GM21825 (cell line): Measurements from ENCODE around the gene SLC25A26.

Experiments
- ATAC-seq: cut with Tn5 transposase; IDR thresholded peaks from one replicate; pipeline ENCODE4 v1.9.1; 2021; ENCODE audit warnings: mild to moderate bottlenecking, moderate library complexity; ENCODE audit not compliant: unreplicated experiment

SLC25A26 gene

DNA sequence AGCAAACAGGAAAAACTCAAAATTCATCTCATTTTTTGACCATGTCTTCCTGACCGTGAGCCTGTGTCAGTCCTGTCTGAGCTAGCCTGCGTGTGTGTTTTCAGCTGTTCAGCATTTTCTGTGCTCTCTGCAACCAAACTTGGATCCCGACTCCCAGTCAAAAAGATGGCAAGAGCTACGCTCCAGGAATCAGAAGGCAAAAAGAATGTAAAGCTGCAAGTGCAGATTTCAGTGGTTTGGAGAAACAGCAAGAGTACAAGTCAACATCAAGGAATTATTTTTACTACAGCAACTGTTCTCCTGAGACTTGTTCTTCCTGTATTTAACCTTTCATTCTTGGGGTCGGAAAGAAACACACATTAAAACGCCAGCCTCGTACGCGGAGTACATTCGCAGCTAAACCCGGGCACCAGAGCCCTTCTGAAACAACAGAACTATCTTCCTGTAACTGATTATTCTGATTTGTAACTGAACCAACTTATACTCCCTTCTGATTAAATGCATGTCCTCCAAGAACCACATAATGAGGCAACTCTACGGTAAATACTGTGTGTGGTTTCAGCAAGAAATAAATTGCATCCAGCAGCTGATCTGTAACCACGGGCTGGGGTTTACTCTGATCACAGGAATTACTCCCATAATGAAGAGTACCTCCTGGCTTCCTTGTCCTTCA is 172.7 kb downstream of the SLC25A26 start:
- ATAC-seq = peak; percentile 25

DNA sequence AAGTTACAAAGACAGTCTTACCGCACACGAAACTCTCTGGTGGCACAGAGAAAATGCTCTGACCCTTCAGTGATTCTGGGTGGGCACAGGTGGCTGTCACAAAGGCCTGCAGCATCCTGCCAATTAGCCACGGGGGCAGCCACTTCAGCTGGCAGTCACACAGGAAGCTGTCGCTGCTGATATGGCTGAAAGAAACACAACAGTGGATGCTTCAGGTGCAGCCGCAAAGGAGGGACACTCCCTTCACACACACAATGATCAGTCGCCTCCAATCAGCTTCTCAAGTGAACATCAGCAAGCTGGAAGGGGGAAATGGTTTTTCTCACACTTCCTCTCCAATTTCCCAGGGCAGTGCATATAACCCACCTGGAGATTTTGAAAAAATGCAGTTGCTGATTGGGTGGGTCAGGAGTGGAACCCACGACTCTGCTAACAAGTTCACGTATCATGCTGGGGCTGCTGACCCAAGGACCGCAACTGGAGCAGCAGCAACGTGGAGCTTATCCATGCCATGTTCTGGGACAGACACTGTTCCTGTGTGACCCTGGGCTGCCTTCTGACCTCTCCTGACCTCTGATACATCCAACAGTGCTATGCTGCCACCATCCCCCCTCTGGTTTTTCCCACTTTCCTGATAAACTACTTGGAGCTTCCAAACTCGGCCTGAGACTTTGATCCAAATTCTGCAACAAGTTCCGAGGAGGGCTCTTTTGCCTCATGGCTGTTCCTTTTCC is 173.4 kb downstream of the SLC25A26 start:
- ATAC-seq = peak; percentile 91

DNA sequence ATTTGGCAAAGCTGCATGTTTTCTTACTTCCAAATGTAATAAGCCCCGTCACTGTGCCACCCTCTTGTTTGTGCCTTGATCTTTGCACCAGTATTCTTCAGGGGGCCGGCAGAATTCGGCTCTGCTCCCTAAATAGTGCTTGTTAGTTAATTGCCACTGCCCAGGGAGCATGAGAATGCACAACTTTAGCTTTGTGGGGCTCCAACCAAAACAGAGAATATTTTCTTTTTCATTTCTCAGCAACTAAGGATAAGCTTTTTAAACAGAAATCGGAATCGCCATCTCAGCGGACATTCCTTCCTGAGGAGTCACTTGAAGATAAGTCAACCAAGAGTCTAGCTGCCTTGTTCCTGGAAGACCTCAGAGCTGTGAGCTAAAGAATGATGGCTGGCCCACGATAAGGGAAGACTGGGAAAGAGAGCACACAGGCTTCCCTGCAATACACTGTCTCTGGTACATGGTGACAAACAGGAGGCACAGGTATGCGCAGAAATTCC is 174.0 kb downstream of the SLC25A26 start:
- no peak for ATAC-seq

DNA sequence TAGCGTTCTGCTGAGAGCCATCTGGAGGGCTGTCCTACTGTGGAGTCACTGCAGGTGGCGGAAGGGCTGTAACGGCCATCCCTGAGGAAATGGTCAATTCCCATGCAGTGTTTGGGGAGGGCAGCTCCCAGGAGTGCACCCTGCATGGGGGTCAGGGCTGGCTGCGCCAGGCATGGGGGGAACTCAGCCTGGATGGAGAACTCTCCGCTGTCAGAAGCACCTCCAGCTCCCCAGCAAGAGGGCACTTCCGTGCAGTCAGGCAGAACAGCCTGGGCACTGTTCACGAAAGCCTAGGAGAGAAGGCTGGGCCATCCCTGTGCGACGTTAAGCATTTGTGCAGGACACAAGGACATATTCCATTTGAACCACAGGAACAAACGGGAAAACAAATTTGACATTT is 174.8 kb downstream of the SLC25A26 start:
- ATAC-seq = no peak

DNA sequence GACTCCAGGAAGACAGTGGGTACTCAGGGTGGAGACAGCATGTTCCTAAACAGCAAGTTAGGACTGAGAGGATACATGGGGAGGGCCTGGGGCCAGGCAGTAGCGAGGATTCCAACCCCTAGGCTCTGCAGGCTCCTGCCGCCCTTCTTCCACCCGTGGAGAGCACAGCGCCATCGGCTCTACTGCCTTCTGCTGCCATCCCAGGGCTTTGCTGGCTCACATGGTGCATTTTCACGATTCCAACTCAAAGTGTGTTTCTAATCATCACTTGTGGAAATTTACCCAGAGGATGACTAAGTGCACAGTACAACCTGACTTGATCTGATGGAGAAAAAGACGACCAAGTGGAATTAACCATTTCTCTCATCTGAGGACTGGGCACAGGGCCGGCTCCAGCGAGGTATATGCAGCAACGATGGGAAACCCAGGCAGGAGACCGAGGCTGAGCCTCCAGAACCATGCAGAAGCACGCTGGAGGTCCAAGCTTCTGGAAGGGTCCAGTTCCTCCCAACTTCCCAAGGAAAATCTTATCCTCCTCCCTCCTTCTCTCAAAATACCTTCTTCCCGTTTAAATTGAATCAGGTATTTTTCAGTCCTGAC is 175.5 kb downstream of the SLC25A26 start:
- no peak for ATAC-seq

DNA sequence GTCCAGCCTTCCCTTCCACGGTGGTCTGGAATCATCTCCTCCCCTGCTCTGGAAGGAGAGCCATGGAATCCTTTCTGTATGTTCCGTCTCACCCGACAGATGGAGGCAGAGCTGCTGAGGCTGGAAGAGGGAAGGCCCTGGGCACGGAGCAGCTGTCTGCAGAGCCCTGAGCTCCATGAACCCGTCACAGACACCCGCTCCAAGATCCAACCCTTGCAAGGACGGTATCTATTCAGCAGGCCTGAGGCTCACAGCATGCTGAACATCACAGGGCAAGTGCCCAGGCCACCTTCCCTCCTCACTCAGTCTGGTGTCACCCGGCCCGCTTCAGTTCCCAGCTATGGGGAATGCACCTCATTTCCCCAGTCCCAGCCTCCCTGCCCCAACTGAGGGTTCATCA is 176.1 kb downstream of the SLC25A26 start:
- no peak for ATAC-seq

DNA sequence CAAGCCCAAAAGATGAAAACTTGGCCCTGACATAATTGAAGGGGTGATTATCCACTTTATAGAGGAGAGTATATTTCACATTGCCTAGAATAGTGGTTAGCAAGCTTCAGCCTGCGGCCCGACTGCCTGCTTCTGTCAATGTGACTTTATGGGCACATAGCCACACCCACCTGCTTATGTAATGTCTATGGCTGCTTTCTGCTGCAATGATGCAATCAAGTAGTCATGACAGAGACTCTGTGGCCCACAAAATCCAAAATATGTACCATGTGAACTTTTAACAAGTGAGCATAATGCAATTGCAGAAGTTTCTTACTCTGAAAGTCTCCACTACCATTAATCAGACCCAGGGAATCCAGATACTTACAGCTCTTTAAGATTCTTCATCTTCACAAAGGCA is 176.9 kb downstream of the SLC25A26 start:
- no peak for ATAC-seq

DNA sequence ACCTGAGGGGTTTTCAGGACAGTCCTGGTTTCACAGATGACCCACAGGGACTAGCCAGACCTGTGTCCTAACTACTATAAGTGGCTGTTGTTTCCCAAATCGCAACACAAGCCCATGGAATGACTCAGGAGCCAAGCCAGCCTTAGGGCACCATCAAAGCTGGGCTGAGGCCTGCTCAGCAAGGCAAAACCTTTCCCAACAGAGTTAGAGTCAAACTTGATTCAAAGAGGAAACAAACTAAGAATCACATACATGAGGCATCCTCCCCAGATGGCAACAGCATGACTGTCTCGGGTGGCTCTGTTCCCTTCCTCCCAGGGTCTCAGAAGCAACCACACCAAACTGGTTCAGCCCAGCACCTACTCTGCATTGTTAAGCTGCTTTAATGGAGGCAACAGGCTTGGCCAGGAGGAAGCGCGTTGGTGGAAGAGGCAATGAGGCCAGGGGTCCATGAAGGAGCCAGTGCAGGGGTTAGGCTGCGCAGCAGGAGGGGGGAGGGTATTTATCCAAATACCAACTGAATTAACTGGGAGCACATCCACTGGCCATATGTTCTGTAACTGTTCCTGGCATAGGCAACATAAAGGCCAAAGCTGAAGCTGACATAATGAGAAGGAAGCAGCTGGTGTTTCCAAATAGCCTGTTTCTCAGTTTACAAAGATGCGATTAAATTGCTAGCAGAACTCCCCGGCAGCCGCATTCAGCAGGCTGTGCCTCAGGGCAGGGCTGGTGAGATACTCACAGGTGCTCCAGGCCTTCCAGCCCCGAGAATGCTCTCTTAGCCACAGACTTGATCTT is 177.6 kb downstream of the SLC25A26 start:
- ATAC-seq = no peak

DNA sequence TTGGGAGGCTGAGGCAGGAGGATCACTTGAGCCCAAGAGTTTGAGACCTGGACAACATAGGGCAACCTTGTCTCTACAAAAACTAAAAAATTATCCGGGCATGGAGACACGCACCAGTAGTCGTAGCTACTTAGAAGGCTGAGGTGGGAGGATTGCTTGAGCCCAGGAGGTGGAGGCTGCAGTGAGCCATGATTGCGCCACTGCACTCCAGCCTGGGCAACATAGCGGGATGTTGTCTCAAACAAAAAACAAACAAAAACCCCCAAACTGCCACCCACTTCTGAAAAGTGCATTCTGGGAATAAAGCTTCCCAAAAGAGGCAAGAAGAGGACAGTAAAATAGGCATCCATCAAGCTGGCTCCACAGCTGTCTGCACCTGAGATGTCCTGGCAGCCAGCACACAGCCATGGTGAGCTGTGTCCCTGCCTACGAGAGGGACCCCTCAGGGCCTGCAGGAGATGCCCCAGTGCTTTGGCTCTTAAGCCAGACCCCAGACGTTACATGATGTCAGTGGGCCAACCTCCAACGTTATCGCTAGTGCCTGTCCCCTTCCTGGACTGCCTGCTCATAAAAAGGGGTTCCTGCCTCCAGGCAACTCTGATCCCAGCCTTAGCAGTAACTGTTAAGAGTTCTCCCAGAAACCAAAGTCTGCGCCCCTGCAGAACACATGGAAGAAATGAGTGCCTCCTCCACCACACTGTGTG is 178.9 kb downstream of the SLC25A26 start:
- no peak for ATAC-seq

DNA sequence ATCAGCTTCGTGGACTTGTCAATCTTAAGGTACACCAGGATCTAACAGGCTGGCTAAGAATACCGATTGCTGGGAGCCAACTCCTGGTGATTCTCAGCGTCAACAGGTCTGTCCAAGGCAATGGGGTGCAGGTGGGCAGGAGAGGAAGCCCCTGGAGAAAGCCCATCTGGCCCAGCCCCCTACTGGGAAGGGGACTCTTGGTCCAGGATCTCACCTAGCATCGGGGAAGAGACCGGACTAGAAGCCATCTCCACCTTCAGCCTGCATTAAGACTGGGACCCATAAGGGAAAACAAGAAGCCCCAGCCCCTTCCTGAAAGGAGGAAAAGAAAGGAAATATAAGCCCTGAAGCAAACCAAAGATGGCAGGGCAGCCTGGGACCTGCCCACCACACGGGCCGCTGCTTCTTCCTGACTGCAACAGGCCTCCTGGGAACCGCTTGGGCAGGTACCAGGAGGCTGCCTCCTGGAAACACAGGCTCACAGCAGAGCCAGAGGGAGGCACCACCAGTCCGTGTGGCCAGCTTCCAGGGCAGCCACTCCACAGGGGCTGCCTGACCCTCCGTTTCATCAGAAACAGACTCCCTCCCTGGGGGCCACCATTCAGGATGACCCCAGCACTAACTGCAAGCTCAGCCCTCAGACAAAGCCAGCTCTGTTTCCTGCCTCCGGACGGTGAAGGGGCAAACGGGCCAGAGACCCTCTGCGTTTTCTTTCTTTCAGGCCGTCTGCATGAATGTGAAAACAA is 179.8 kb downstream of the SLC25A26 start:
- ATAC-seq = no peak

DNA sequence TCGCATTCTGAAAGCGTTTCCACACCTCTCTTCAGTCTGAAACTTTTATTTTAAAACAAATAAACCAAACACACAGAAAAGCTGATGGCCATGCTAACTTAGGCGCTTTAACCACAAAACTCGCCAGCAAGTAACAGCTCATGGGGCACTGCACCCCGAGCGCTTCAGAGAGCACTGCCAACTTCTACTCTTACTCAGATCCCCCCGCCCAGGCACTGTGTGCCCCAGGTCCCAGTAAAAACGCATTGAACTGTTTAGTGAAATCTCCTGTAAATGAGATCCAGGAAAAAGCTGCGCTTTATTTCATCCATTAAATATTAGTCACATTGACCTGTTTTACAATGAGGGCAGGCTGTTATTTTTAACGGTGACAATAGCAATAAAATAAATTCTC is 180.4 kb downstream of the SLC25A26 start:
- ATAC-seq = no peak

DNA sequence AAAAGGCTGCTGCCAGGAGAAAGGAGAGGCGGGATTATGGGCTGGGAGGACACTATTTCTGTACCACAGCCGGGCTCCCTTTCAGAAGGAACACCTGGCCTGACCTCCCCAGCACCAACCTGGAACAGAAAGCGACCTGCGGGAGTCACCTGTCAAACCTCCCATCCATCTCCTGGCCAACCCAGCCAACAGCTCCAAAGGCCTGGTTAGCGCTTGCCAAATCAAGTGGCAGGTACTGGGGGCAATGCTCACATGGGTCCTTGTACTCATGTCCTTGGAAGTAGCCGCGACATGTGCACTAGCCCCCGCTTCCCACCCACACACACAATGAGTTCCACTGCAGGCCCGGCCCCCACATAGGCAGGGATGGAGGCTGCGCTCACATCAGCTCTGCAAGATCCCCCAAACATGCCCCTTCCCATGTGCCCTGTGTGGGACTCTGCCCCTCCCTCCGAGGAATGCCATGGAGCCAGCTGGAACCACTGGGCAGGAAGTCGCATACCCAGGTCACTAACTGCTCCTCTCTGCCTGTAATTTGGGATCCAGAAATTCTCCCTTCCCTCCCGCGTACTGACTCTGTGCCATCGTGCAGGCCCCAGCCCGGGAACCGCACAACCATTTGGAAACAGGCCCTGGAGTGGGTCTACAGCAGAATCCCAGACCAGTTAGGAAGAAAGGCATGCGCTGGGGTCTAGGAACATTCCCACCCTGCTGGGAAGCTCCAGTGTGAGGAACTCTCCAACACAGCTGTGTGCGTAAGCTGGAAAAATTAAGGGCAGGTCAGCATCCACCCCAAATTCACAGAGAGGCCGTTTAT is 181.1 kb downstream of the SLC25A26 start:
- no peak for ATAC-seq

DNA sequence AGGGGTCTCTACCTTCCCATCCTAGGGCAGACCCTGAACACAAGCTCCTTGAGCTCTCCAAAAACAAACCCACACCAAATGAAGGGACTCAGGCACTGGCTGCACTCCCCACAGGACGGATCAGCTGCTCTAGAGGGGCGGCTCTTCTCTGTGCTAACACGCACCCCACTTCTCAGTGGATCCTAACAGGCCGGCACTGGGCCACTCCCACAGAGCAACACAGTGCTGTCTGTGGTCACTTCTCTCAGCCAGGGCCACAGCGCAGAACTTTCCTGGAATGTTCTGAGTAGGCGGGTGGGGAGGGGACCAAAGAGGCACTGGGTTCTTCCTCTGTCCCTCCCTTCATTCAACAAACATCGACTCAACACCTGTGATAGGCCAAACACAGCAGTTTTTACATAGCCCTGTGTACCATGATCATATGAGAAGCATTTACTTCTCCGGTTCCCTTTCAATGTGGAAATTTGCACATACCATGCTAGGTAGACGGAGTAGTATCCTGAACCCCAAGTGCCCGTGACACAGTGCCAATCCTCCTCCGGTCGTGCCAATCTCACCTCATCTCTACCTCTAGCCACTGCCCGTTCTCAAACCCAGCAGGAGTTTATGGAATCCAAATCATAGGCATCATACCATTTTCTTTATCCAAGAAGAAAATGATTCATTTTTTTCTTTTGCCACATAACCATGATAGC is 181.9 kb downstream of the SLC25A26 start:
- ATAC-seq = no peak

DNA sequence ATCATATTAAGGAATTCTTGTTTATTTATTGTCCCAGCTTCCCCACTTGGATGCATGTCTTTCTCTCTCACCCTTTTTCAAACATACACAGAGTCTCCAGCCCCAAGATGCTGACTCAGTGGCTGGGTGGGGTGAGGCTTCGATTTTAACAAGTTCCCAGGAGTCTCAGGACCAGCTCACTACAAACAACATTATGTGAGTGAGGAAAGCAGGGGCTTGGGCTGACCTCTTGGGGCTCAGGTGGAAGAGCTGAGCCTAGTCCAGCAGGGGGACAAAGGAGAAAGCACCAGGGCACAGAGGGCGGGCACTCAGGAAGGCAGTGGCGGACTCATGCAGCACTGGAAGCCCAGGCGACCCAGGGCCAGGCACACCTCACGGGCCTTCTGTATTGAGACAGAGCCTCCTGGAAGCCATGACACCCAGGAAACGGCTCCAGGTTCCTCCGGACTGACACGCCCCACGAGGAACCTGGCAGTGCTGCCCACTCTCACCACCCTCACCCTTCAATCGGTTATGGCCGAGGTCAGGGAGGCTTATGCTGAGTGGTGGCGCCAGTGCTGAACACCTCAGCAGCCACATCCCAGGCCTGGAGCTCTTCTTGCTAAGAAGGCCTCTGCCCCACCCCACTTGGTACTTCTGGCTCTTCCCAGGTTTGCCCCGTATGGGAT is 182.7 kb downstream of the SLC25A26 start:
- ATAC-seq = no peak

DNA sequence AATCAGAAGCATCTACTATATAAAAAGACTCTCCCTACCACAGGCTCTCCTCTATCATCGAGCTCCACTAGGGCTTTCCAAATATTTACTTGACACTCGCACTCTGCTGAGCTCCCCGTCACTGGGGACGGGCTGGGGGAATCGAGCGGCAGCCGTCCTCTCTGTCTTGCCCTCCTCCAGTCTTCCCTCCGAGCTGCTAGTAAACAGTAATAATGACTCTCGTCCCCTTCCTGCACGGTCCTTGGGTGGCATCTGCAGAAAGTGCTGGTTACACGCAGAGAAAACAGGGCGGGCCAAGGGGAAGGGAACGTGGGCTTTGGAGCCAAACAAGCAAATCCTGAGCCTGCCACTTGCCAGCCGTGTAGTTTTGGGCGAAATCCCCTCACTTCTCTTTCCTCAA is 183.4 kb downstream of the SLC25A26 start:
- ATAC-seq = no peak

DNA sequence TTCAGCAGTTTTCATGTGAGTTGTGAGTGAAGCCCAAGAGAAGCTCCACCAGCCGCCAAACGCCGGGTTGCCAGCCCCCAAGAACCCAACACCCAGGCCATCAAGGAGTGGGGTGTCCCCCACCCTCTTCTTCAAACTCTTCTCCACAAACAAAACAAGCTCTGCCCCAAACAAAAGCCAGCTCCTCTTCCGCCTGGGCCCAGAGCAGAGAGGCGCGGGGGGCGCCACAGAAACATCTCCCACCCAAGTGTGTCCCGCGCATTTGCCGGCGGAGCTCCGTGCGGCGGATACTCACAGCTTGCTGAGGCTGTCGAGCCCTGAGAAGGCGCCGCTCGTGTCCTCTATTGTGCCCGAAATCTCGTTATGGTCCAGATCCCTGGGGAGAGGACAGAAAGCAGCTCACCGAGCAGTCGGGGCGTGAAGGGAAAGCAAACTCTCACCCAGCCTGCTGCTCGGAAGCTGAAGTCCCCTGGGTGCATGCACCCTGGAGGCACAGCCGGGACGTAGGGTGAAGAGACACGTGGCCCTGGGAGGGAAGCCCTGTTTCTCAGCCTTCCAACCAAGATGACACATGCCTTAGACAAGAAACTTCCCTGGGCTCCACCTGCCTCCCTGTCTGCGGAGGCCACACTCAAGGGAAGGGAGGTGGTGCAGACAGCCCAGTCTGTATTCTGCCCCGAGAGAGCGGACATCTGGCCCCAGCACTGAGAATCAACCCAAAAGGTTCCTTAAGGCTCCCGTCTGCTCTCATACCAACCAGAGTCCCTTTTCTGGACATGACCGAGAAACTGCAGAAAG is 184.3 kb downstream of the SLC25A26 start:
- no peak for ATAC-seq

DNA sequence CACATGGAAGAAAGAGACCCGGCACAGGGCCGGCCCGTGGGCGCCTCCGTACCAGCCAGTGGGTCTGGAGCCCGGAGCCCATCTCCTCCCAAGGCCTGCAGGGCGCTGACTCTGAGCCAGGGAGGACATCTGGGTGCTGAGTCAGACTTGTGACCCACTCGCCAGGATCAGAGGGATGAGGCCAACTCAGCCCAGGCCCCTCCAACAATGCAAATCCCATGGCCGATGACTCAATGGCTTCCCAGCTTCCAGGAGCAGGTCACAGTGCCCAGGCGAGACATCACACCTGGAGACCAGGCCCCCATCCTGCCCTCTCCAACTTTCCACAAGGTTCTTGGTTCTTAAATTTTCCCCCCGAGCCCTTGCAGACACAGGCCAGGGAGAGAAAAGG is 184.9 kb downstream of the SLC25A26 start:
- ATAC-seq = no peak
